GM21367 (cell line): ENCODE data around the gene TIMP4.

ENCODE experiments used
- ATAC-seq: cut with Tn5 transposase; IDR thresholded peaks from one replicate; pipeline ENCODE4 v1.9.1; 2021; ENCODE audit not compliant: unreplicated experiment

Gene TIMP4

DNA sequence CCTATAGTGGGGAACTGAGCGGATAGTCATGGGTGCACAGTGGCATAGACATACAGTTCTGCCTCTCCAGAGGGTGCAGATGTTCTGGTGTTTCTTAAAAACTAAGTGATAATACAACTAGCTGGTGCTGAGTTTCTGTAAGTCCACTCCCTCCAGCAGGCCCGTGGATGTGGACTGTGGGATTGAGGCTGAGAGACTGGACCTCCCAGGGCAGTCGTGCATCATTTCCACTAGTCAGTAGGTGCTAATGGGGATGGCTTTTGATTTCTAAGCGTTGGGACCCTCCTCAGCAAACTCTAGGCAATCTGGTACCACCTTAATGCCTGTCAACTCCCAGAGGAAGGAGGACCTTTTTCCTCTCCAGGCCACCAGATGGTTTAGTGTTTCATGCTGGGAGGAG is 27.3 kb upstream of the TIMP4 start:
- no peak for ATAC-seq

- ATAC-seq: no peak
These were observed 26.5 kb upstream of the TIMP4 start for GRCh38 chr3:12185172-12185710.

DNA sequence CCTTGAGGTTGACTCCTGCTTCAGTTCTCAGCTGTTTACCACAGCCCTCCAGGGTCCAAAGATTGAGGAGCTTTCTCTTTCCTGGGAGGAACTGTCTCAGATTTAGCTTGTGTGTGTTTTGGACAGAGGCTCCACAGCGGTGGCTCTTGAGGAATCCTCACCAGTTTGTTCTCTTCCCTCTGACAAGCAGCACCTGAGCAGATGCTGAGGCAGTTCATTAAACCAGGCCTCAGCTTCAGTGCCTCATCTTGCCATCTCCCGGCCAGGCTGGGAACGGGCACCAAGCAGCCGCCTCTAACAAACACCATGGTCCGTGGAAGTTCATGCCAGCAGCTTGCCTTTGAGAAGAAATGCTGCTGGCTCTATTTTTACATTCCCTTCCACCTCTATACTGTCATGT is 25.8 kb upstream of the TIMP4 start:
- ATAC-seq: no peak

DNA sequence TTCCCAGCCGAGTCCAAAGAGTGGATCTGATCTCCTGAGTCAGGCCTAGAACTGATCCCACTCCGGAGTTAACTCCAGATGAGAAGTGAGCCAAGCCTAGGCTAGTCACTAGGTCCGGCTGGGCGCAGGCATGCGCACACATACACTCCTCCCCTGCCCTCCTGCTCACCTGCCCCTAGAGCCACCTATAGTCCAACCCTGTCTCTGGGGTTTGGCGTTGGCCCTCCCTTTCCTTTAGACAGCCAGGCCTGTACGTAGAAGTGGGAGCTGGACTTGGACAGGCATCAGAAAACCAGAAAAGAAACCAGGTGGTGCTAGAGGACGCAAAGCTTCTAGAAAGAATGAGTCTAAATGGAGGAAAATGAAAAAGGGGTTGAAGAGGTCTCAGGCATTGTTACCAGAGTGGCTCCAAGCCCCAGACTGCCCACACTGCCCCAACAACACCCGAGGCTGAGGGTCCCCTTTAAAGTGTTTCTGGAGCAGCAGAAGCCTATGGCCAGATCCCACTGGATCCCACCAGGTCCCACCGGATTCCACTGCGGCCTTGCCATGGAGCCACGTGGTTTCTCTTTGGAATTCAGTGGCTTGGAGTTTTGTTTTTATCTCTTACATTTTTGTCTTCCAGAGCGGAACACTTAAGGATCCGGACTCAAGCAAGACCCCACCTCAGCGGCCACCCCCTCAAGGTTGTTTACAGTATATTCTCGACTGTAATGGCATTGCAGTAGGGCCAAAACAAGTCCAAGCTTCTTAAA is 24.2 kb upstream of the TIMP4 start:
- no peak for ATAC-seq

DNA sequence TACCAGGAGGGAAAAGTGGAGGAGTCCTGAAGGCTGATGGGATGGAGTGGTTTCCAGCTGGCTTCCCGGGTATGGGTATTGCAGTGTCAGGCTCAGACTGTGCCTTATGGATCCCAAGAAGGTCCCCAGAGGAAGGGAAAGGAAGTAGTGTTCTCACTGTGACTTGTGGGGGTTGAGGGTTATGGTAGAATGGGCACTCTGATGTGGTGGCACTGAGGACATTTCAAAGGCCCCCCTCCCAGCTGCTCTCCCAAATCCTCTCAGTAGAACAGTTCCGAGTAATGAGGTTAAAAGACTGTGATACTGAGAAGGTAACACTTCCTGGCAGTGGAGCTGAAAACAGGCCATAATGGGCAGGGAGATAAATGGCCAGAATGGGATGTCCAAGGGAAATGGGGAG is 23.1 kb upstream of the TIMP4 start:
- no peak for ATAC-seq

GRCh38 chr3:12181301-12181700 is 22.6 kb upstream of the TIMP4 start:
- ATAC-seq: no peak

DNA sequence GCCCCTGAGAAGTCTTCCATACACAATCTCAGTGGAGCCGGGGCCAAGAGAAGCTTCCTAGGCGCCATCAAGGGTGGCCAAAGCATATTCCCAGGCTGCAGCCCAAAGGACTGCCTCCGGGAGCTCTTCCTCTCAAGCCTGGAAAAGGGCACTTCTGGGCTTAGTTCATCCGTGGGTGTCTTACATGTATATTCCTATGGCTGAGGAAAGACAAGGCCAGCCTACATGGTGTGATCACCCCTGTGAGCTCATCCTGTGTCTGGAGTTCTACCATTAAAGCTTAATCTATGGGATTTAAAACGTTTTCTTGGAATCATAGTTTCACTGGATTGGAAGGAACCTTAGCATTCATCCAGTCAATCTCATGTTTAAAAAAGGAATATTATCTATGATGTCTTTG is 21.9 kb upstream of the TIMP4 start:
- ATAC-seq: no peak

DNA sequence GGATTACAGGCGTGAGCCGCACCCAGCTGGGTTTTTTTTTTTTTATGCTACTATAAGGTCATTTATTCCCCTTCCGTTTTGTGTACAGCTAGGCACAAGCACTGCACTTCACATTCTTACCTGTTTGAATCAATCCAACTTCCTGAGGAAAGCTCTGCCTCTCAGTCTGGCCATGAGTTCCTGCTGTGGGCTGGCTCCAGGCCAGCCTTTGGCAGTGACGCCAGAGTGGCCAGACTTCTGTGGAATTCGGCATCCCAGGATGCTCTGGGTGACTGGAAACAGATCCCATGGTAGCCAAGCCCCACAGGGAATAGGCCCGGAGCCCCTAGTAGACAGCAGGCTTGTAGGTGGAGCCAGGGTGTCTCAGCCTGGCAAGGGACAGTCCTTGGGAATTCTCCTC is 21.5 kb upstream of the TIMP4 start:
- no peak for ATAC-seq

GRCh38 chr3:12179441-12179840 is 20.7 kb upstream of the TIMP4 start:
- ATAC-seq: no peak

- ATAC-seq: no peak
These were observed 19.5 kb upstream of the TIMP4 start for GRCh38 chr3:12178091-12178820.

GRCh38 chr3:12177126-12177525 is 18.4 kb upstream of the TIMP4 start:
- ATAC-seq: no peak

GRCh38 chr3:12175844-12176453 is 17.2 kb upstream of the TIMP4 start:
- ATAC-seq: peak; percentile 66

GRCh38 chr3:12175137-12175593 is 16.5 kb upstream of the TIMP4 start:
- ATAC-seq: no peak

DNA sequence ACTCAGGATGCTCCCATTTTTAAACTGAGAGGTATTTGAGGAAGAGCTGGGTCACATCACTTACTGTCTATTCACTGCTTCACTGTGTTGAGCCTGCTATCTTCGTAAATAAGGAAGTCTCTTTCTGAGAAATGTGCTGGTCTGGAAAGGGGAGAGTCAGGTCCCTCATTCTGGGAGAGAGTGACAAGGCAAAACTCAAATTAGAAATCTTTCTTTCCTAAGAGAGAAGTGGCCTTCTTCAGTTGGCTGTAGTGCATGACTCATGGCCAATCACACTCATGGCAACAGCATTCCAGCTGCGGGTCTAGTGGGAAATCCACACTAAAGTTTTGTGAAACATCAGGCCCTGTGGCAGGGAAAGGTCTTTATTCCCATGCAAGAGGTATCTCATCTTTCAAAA is 11.5 kb upstream of the TIMP4 start:
- ATAC-seq: no peak

GRCh38 chr3:12165909-12166308 is 7.2 kb upstream of the TIMP4 start:
- no peak for ATAC-seq

DNA sequence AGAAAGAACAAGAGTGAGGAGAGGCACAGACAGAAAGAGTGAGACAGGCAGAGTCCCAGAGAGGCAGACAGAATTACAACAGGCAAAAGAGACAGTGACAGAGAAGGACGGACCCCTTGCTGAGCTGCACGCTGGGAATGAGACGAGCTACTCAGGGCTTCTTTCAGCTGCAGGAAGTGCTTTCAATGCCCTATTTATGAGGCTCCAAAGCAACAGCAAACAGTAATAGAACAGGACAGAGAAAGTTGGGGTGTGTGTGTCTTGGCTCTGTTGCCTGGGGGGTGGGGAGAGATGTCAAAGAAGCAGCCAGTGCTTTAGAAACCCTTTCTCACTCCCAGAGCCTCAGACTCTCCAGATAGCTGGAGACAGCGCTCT is 502 bp upstream of the TIMP4 start:
- no peak for ATAC-seq

DNA sequence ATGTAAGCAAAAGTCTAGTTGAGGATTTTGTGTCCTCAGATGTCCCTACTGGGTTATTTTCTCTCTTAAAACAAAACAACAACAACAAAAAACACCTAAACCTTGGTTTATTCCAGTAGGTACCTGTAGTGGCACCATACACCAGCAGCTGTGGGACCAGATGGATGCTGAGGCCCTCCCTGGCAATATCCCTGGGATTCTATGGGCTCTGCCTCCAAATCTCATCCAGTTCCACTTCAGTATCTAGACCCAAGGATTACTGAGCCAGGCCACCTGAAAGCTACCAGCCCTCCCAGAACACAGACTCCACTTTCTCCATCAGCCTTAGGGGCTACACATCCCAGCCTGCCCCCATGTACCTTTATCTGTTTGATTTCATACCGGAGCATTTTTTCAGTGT is 1.7 kb downstream of the TIMP4 start:
- ATAC-seq: no peak

DNA sequence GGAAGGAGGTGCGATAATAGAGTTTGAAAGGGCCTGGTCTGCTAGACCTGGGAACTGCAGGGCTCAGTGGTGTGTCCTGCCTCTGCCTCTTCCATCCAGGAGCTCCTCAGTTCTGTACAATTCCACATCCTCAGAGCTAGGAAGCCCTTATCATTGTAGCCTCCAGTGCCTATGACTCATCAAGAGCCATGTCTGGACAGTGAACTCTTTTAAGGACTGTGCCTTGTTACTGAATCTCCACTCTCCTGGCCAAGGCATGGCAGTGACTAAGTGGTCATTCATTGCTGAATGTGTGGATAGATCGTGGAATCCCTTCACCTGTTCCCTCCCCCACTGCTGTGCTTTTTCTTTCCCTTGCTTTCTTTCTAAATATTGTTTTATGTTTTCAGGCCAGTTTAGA is 2.9 kb downstream of the TIMP4 start:
- no peak for ATAC-seq

DNA sequence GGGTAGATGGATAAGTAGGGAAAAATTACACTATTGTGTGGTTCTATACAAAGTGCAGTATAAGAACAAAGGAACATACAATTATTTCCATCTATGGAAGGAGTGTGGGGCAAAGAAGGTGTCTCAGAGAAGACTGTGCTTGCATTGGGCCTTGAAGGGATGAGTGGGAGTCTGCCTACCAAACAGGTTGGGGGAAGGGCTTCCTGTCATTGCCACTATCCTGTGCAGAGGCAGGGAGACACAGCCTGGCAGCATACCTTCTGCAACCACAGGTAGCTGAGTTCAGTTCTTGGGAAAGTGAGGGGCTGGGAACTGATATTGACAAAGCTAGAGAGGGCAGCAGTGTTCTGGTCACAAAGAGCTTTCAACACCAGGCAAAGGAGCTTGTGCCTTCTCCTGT is 3.4 kb downstream of the TIMP4 start:
- no peak for ATAC-seq

DNA sequence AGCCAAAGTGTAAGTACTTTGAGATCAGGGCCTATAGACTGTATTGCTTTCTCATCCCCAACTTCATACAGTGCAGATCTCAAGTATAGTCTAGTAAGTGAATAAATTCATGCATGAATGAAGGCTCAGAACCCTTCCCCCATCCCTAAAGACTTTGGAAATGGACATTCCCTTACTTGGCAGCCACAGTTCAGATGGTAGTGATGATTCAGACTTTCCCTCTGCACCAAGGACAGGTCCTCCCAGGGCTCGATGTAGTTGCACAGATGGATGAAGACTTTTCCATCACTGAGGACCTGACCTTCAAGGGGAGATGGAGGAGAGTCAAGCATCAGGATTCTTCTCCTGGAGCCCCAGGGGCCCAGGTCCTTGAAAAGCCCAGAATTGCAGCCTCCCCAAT is 4.6 kb downstream of the TIMP4 start:
- ATAC-seq: no peak

DNA sequence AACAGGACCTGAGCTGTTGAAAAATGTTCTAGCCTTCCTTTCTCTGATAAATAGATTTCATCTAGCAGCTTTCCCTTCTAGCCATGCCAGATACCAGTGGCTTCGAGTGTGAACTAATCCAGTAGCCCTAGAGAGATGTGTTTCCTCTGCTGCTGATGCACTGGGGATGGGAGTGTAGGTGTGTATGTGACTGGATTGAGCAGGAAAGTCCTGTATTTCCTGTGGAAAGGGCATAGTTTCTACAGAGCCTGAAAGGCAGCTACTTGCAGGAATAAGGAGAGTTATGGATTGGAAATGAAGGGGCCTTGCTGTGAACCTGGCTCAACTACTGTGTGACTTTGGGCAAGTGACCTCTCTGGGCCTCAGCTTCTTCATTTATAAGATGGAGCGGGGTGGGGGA is 8.6 kb downstream of the TIMP4 start:
- no peak for ATAC-seq

DNA sequence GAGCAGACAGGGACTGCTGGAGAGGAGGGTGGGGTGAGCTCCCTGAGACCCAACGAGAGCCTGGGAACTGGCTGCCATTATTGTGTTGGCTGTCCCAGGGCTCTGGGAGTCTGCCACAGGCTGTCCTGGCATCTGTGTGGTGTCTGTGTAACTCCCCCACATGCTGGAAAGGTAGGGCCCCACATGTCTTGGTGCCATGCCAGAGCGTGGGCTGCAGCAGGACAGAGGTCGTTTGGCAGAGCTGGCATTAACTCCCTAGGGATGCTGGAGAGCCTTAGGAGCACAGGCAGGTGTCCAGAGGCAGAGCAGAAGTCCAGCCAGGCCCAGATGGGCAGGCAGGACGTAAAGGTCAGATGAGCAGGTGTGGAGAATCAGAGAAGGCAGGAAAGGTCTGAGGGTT is 9.7 kb downstream of the TIMP4 start:
- ATAC-seq: no peak
